ENCODE results near the gene HSPB1.

Gene HSPB1

DNA sequence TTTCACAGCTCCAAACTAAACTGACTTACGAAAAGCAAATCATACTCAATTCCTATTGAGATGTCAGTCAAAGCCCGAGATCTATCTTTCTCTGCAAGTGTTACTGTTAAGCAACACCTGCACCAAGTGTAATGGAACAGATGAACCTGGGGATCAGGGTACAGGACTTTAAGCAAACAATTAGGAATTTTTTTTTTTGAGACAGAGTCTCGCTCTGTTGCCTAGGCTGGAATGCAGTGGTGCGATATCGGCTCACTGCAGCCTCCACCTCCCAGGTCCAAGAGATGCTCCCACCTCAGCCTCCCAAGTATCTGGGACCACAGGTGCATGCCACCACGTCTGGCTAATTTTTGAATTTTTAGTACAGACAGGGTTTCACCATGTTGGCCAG, 41.5 kb downstream of the HSPB1 start:
- Histone ChIP-seq H3K4me1 (ENCODE audit: control insufficient read depth, insufficient read depth, low read length) (no peaks in the 10 kb centered on the region), H3K4me3 (ENCODE audit: low read depth, low read length) (no peak overlapping the region), H3K36me3 (ENCODE audit: control insufficient read depth in 2 of 2, insufficient read depth in 1 of 2, low read length in 2 of 2) (peaks cover 44 to 52% of the 10 kb centered on the region in 2 experiments), H3K9me3 (ENCODE audit: control insufficient read depth, insufficient read depth, low read depth, low read length) (no peaks in the 10 kb centered on the region), H3K27ac (ENCODE audit: extremely low read depth, low read depth, low read length) (no peak overlapping the region)
- CTCF ChIA-PET = no interaction called here
- POLR2A ChIA-PET = no interaction called here
- TF ChIP-seq, protein P1, sequence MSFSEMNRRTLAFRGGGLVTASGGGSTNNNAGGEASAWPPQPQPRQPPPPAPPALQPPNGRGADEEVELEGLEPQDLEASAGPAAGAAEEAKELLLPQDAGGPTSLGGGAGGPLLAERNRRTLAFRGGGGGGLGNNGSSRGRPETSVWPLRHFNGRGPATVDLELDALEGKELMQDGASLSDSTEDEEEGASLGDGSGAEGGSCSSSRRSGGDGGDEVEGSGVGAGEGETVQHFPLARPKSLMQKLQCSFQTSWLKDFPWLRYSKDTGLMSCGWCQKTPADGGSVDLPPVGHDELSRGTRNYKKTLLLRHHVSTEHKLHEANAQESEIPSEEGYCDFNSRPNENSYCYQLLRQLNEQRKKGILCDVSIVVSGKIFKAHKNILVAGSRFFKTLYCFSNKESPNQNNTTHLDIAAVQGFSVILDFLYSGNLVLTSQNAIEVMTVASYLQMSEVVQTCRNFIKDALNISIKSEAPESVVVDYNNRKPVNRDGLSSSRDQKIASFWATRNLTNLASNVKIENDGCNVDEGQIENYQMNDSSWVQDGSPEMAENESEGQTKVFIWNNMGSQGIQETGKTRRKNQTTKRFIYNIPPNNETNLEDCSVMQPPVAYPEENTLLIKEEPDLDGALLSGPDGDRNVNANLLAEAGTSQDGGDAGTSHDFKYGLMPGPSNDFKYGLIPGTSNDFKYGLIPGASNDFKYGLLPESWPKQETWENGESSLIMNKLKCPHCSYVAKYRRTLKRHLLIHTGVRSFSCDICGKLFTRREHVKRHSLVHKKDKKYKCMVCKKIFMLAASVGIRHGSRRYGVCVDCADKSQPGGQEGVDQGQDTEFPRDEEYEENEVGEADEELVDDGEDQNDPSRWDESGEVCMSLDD (tag by site-specific recombination; IDR thresholded peaks at IDR 0.05) = no peak
- no peak for TF ChIP-seq ZNF596 (tag by site-specific recombination; IDR thresholded peaks at IDR 0.05)
- TF ChIP-seq, protein P2, sequence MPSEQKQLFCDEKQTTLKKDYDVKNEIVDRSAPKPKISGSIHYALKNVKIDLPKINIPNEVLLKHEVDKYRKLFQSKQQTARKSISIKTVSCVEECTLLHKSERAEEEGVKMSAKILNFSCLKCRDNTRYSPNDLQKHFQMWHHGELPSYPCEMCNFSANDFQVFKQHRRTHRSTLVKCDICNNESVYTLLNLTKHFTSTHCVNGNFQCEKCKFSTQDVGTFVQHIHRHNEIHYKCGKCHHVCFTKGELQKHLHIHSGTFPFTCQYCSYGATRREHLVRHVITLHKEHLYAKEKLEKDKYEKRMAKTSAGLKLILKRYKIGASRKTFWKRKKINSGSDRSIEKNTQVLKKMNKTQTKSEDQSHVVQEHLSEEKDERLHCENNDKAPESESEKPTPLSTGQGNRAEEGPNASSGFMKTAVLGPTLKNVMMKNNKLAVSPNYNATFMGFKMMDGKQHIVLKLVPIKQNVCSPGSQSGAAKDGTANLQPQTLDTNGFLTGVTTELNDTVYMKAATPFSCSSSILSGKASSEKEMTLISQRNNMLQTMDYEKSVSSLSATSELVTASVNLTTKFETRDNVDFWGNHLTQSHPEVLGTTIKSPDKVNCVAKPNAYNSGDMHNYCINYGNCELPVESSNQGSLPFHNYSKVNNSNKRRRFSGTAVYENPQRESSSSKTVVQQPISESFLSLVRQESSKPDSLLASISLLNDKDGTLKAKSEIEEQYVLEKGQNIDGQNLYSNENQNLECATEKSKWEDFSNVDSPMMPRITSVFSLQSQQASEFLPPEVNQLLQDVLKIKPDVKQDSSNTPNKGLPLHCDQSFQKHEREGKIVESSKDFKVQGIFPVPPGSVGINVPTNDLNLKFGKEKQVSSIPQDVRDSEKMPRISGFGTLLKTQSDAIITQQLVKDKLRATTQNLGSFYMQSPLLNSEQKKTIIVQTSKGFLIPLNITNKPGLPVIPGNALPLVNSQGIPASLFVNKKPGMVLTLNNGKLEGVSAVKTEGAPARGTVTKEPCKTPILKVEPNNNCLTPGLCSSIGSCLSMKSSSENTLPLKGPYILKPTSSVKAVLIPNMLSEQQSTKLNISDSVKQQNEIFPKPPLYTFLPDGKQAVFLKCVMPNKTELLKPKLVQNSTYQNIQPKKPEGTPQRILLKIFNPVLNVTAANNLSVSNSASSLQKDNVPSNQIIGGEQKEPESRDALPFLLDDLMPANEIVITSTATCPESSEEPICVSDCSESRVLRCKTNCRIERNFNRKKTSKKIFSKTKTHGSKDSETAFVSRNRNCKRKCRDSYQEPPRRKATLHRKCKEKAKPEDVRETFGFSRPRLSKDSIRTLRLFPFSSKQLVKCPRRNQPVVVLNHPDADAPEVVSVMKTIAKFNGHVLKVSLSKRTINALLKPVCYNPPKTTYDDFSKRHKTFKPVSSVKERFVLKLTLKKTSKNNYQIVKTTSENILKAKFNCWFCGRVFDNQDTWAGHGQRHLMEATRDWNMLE (tag by site-specific recombination; conservative IDR thresholded peaks at IDR 0.05; ENCODE audit: low read depth) = no peak
- TF ChIP-seq, protein P3, sequence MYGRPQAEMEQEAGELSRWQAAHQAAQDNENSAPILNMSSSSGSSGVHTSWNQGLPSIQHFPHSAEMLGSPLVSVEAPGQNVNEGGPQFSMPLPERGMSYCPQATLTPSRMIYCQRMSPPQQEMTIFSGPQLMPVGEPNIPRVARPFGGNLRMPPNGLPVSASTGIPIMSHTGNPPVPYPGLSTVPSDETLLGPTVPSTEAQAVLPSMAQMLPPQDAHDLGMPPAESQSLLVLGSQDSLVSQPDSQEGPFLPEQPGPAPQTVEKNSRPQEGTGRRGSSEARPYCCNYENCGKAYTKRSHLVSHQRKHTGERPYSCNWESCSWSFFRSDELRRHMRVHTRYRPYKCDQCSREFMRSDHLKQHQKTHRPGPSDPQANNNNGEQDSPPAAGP (tag by site-specific recombination; IDR thresholded peaks at IDR 0.05) = no peak
- no peak for TF ChIP-seq ZNF132 (tag by site-specific recombination; IDR thresholded peaks at IDR 0.05; ENCODE audit: borderline replicate concordance)
- no peak for TF ChIP-seq BCL11A (tag by site-specific recombination; IDR thresholded peaks at IDR 0.05; ENCODE audit: low read depth)
- no peak for TF ChIP-seq ZNF544 (tag by site-specific recombination; IDR thresholded peaks at IDR 0.05)
- TF ChIP-seq, protein P4, sequence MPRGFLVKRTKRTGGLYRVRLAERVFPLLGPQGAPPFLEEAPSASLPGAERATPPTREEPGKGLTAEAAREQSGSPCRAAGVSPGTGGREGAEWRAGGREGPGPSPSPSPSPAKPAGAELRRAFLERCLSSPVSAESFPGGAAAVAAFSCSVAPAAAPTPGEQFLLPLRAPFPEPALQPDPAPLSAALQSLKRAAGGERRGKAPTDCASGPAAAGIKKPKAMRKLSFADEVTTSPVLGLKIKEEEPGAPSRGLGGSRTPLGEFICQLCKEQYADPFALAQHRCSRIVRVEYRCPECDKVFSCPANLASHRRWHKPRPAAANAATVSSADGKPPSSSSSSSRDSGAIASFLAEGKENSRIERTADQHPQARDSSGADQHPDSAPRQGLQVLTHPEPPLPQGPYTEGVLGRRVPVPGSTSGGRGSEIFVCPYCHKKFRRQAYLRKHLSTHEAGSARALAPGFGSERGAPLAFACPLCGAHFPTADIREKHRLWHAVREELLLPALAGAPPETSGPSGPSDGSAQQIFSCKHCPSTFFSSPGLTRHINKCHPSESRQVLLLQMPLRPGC (tag by site-specific recombination; IDR thresholded peaks at IDR 0.05) = no peak
- TF ChIP-seq ZNF175 (tag by site-specific recombination; IDR thresholded peaks at IDR 0.05) = no peak
- TF ChIP-seq, protein P5, sequence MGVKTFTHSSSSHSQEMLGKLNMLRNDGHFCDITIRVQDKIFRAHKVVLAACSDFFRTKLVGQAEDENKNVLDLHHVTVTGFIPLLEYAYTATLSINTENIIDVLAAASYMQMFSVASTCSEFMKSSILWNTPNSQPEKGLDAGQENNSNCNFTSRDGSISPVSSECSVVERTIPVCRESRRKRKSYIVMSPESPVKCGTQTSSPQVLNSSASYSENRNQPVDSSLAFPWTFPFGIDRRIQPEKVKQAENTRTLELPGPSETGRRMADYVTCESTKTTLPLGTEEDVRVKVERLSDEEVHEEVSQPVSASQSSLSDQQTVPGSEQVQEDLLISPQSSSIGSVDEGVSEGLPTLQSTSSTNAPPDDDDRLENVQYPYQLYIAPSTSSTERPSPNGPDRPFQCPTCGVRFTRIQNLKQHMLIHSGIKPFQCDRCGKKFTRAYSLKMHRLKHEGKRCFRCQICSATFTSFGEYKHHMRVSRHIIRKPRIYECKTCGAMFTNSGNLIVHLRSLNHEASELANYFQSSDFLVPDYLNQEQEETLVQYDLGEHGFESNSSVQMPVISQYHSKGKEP (tag by site-specific recombination; IDR thresholded peaks at IDR 0.05) = no peak
- TF ChIP-seq, protein P6, sequence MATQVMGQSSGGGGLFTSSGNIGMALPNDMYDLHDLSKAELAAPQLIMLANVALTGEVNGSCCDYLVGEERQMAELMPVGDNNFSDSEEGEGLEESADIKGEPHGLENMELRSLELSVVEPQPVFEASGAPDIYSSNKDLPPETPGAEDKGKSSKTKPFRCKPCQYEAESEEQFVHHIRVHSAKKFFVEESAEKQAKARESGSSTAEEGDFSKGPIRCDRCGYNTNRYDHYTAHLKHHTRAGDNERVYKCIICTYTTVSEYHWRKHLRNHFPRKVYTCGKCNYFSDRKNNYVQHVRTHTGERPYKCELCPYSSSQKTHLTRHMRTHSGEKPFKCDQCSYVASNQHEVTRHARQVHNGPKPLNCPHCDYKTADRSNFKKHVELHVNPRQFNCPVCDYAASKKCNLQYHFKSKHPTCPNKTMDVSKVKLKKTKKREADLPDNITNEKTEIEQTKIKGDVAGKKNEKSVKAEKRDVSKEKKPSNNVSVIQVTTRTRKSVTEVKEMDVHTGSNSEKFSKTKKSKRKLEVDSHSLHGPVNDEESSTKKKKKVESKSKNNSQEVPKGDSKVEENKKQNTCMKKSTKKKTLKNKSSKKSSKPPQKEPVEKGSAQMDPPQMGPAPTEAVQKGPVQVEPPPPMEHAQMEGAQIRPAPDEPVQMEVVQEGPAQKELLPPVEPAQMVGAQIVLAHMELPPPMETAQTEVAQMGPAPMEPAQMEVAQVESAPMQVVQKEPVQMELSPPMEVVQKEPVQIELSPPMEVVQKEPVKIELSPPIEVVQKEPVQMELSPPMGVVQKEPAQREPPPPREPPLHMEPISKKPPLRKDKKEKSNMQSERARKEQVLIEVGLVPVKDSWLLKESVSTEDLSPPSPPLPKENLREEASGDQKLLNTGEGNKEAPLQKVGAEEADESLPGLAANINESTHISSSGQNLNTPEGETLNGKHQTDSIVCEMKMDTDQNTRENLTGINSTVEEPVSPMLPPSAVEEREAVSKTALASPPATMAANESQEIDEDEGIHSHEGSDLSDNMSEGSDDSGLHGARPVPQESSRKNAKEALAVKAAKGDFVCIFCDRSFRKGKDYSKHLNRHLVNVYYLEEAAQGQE (tag by site-specific recombination; IDR thresholded peaks at IDR 0.05) = no peak
- no peak for TF ChIP-seq IKZF3 (tag by site-specific recombination; IDR thresholded peaks at IDR 0.05)
- TF ChIP-seq ZNF239 (tag by site-specific recombination; IDR thresholded peaks at IDR 0.05) = no peak
- TF ChIP-seq, protein P7, sequence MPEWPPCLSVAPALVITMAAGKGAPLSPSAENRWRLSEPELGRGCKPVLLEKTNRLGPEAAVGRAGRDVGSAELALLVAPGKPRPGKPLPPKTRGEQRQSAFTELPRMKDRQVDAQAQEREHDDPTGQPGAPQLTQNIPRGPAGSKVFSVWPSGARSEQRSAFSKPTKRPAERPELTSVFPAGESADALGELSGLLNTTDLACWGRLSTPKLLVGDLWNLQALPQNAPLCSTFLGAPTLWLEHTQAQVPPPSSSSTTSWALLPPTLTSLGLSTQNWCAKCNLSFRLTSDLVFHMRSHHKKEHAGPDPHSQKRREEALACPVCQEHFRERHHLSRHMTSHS (tag by site-specific recombination; IDR thresholded peaks at IDR 0.05) = no peak
- TF ChIP-seq SCRT2 (tag by site-specific recombination; IDR thresholded peaks at IDR 0.05) = no peak
- TF ChIP-seq ZNF214 (tag by site-specific recombination; IDR thresholded peaks at IDR 0.05; ENCODE audit: borderline replicate concordance) = no peak
- TF ChIP-seq TCF7L2 (IDR thresholded peaks at IDR 0.05; ENCODE audit: borderline replicate concordance, low read depth, low read length) = no peak
- no peak for TF ChIP-seq ZNF843 (tag by site-specific recombination; IDR thresholded peaks at IDR 0.05)
- TF ChIP-seq ZFP3 (tag by site-specific recombination; IDR thresholded peaks at IDR 0.05; ENCODE audit: low read depth) = no peak
